D721Med (cell line): ENCODE data around the gene HMCN2.

Experiments
- DNase-seq: peaks from one replicate; pipeline ENCODE4 v3.0.0; 2011; ENCODE audit warnings: low spot score; ENCODE audit not compliant: insufficient read length
- FAIRE-seq: peaks from 2 replicates; lab custom pipeline; 2011; peaks lifted over from hg19 to GRCh38; lab: Jason Lieb, UNC
- TF ChIP-seq, protein P1 (sequence below): IDR thresholded peaks from 2 replicates; pipeline ENCODE4 v1.5.1; 2012; ENCODE audit warnings: mild to moderate bottlenecking, control low read depth; ENCODE audit not compliant: insufficient read depth; ENCODE audit errors: missing control alignments

The HMCN2 gene

DNA sequence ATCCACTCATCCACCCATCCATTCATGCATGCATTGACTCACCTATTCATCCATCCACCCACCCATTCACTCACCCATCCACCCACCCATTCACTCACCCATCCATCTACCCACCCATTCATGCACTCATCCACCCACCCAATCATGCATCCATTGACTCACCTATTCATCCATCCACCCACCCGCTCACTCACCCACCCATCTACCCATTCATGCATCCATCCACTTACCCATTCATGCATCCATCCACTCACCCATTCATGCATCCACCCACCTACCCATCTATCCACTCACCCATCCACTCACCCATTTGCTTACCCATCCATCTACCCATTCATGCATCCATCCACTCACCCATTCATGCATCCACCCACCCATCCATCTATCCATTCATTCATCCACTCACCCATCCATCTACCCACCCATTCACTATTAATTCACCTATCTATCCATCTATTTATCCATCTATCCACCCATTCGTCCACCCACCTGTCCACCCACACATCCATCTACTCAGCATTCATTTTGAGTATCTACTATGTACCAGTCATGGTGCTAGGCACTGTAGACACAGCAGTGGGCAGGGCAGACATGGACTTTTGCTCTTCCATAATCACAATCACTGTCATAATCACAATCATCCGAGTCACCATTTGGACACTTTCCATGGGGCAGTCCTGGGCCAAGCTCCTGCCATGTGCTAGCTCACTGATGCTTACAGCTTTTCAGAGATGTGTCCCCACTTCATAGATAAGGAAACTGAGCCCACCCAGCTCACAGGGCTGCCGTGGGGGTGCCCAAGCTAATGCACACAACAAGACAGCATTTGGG lies 34.4 kb downstream of the HMCN2 start:
- DNase-seq (no peak), FAIRE-seq (no peak)
- TF ChIP-seq, protein P1, sequence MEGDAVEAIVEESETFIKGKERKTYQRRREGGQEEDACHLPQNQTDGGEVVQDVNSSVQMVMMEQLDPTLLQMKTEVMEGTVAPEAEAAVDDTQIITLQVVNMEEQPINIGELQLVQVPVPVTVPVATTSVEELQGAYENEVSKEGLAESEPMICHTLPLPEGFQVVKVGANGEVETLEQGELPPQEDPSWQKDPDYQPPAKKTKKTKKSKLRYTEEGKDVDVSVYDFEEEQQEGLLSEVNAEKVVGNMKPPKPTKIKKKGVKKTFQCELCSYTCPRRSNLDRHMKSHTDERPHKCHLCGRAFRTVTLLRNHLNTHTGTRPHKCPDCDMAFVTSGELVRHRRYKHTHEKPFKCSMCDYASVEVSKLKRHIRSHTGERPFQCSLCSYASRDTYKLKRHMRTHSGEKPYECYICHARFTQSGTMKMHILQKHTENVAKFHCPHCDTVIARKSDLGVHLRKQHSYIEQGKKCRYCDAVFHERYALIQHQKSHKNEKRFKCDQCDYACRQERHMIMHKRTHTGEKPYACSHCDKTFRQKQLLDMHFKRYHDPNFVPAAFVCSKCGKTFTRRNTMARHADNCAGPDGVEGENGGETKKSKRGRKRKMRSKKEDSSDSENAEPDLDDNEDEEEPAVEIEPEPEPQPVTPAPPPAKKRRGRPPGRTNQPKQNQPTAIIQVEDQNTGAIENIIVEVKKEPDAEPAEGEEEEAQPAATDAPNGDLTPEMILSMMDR = no peak

DNA sequence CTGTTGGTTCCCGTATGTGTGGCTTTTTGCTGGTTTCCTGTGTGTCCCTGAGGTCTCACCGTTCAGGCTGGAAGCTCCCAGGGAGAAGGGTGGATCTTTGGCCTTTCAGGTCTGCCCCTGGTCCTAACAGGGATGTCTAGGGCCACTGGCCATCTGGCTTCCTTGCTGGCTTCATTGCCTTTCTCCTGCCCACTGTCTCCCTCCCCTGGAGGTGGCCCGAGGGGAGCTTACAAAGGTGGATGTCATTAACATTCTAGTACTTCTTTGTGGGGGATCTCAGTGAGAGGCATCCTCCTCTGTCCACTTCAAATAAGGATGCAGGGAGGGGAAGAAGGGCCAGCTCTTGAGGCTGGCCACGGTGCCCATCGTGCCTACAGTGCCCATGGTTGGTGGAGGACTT lies 35.2 kb downstream of the HMCN2 start:
- DNase-seq (no peak), FAIRE-seq (no peak)
- TF ChIP-seq, protein P1 = no peak

DNA sequence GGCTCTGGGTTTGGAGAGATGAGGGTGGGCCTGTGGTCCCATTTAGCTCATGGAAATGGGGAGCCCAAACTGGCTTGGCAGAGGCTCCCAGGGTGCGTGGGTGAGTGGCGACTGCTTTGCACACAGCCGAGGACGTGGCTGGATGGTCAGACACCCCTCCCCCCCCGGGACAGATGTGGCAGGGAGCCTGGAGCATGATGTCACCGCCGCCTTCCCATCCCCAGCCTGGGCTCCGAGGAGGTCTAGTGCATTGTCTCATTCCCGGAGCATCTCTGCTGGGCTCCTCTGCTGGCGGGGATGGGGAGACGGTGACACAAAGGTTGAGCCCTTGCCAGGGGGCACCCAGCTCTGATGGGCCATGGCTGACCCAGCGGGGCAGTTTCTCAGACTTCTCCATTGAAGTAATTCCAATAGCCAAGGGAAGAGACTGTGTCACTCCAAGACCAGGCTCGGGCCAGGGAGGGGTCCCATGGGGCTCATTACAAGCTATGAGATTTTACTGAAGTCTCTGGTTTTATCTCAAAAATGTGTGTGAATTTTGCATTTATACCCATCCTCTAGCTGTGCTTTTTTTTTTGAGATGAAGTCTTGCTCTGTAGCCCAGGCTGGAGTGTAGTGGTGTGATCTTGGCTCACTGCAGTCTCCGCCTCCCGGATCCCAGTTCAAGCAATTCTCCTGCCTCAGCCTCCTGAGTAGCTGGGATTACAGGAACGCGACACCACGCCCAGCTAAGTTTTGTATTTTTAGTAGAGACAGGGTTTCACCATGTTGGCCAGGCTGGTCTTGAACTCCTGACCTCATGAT lies 36.1 kb downstream of the HMCN2 start:
- FAIRE-seq (no peak), DNase-seq (no peak)
- TF ChIP-seq, protein P1 = no peak

DNA sequence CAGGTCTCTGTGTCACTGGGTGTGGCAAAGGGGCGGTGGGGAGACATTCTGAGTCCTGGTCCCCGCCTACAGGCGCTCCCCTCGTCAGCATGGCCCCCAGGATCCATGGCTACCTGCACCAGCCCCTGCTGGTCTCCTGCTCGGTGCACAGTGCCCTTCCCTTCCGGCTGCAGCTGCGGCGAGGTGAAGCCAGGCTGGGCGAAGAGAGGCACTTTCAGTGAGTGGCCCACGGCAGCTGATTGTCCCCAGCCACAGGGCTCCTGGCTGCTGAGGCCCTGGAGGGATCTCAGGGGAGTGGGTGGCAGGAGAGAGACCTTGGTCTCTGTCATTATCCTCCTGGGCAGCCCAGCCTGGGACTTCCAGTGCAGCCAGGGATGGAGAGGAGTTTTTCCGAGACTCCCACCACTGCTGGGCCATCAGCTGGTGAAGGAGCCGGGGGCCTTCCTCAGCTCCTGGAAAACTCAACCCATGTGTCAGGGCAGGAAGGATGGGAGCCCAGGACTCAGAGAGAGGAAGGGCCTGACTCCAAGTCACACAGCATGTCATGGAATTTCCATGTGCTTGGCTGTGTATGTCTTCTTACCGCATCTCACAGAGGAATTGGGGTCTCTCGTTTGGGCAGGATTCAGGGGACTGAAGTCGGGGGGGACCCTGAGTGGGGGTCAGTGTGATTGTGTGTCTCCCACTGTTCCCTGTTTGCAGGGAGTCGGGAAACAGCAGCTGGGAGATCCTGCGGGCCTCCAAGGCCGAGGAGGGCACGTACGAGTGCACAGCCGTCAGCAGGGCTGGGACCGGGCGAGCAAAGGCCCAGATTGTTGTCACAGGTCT lies 37.4 kb downstream of the HMCN2 start:
- DNase-seq = no peak
- TF ChIP-seq, protein P1 = no peak
- no peak for FAIRE-seq

DNA sequence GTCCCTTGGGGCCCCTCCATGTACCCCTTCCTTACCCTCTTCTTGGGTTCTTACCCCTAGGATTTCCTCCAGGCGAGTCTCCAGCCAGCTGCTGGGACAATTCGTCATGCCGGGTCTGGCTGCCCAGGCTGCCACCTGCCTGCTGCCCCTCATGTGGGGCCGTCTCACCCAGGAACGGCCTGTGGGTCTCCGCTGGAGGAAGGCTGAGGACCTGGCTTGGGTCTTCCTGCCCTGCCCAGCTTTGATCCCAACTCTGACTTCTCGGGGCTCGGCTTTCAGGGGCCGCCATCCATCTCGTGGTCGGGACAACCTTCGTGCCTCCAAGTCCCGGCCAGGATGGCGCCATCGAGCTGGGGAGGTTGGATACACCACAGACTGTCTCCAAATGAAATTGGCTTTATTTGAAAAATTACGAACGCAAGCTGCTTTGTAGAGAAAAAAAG lies 38.1 kb downstream of the HMCN2 start:
- TF ChIP-seq, protein P1 = no peak
- no peak for DNase-seq
- no peak for FAIRE-seq

DNA sequence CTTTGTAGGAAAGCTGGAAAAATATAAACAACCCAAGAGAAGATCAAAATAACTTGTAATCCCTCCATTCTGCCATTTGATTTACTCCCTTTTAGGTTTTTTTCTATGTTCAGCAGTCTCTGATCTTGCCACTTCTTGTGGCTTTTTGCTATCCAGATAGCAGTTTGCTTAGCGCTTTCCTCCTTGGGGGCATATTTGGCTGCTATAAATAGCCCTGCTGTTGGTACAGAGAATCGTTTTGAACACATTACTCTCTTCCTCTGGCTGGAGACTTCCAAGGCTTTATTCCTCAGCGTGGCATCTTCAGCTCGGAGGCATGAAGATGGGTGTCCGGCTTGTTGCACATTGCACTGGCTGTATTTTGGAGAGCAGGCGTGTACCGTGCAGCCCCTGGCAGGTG lies 38.6 kb downstream of the HMCN2 start:
- DNase-seq (no peak), FAIRE-seq (no peak)
- TF ChIP-seq, protein P1 = no peak
